T-cell (primary cell): Measurements from ENCODE around the gene TOP2B. TPM values are rescaled to one million over a fixed set of nuclear protein-coding genes. Genes with fewer than 3 reads are reported as not detected.

Experiments used
- ATAC-seq, 4 experiments: fragments of 200-7000 bp in 3 of 4; fragments of 150-1000 bp in 1 of 4; cut with Tn5 transposase; replicated peaks in 1 of 4; 1 replicate in 3 of 4; 2 replicates in 1 of 4; pipeline ENCODE4 v1.10.0; 2021; ENCODE audit warnings: moderate library complexity in 3 of 4, mild to moderate bottlenecking in 2 of 4, moderate number of reproducible peaks in 1 of 4
- CTCF ChIA-PET, 2 donors: fragments of 300-600 bp; sonication (Branson Sonifier 250); formaldehyde crosslinking; loops; one replicate each; lab custom pipeline; 2022; ENCODE audit warnings: antibody characterized with exemption in 2 of 2; lab: Charles Lee
- POLR2A ChIA-PET, 2 donors: fragments of 300-600 bp; sonication (Branson Sonifier 250); formaldehyde crosslinking; loops; one replicate each; lab custom pipeline; 2022; ENCODE audit warnings: antibody characterized with exemption in 2 of 2; lab: Charles Lee
- DNase-seq, 35 experiments: peaks; one replicate each; pipeline versions ENCODE4 v3.0.0 to v3.0.0-alpha.2; 2013 to 2023
- H3K27ac ChIP-seq: one replicate; pipeline ENCODE4 v1.5.1; 2013; ENCODE audit warnings: low read length
- H3K27me3 ChIP-seq, 2 experiments: replicated peaks in 1 of 2; 1 replicate in 1 of 2; 2 replicates in 1 of 2; pipeline versions ENCODE4 v1.6.1 to v1.7.0; 2013; ENCODE audit warnings: low read length in 1 of 2, mixed read lengths in 1 of 2; ENCODE audit not compliant: control insufficient read depth in 2 of 2, insufficient read depth in 2 of 2; ENCODE audit errors: extremely low read depth in 1 of 2
- H3K36me3 ChIP-seq, 2 donors: 1 replicate in 1 of 2; 2 replicates in 1 of 2; pipeline versions ENCODE4 v1.6.1 to v1.7.0; 2013; ENCODE audit warnings: low read length in 1 of 2; ENCODE audit not compliant: control insufficient read depth in 2 of 2, insufficient read depth in 1 of 2; ENCODE audit errors: extremely low read depth in 1 of 2
- H3K4me1 ChIP-seq, 2 experiments: 1 replicate in 1 of 2; 2 replicates in 1 of 2; pipeline versions ENCODE4 v1.6.1 to v1.7.0; 2013; ENCODE audit warnings: low read length in 2 of 2, mixed read lengths in 1 of 2; ENCODE audit not compliant: insufficient read depth in 2 of 2, control insufficient read depth in 1 of 2; ENCODE audit errors: extremely low read depth in 1 of 2
- H3K4me3 ChIP-seq, 2 donors: 1 replicate in 1 of 2; 2 replicates in 1 of 2; pipeline versions ENCODE4 v1.5.1 to v1.7.0; 2013; ENCODE audit warnings: mild to moderate bottlenecking in 2 of 2, low read length in 1 of 2, moderate library complexity in 1 of 2; ENCODE audit not compliant: control insufficient read depth in 1 of 2; ENCODE audit errors: extremely low read depth in 1 of 2
- H3K9me3 ChIP-seq: 2 replicates; pipeline ENCODE4 v1.7.0; 2013
- H3K27ac Mint-ChIP-seq, 2 donors: one replicate each; pipeline ENCODE4 v1.8.0; 2020 to 2021; ENCODE audit warnings: mild to moderate bottlenecking in 2 of 2, mixed read lengths in 2 of 2
- H3K27me3 Mint-ChIP-seq, 2 donors: one replicate each; pipeline ENCODE4 v1.8.0; 2021 to 2022; ENCODE audit warnings: mixed read lengths in 2 of 2
- H3K36me3 Mint-ChIP-seq: one replicate; pipeline ENCODE4 v1.8.0; 2021; ENCODE audit warnings: mixed read lengths
- H3K4me1 Mint-ChIP-seq, 3 donors: one replicate each; pipeline ENCODE4 v1.8.0; 2020 to 2022; ENCODE audit warnings: mixed read lengths in 3 of 3, mild to moderate bottlenecking in 1 of 3
- H3K4me3 Mint-ChIP-seq, 3 donors: one replicate each; pipeline ENCODE4 v1.8.0; 2020 to 2022; ENCODE audit warnings: mild to moderate bottlenecking in 3 of 3, mixed read lengths in 3 of 3, moderate library complexity in 3 of 3
- H3K9me3 Mint-ChIP-seq, 3 donors: one replicate each; pipeline ENCODE4 v1.8.0; 2020 to 2022; ENCODE audit warnings: mixed read lengths in 3 of 3
- WGBS: methylation state at CpG from one replicate; pipeline ENCODE4 v1.1.5; 2013; ENCODE audit warnings: missing lambda C conversion rate; ENCODE audit not compliant: insufficient coverage; 5-methylcytosine and 5-hydroxymethylcytosine counted together
- total RNA-seq, 35 experiments: library from RNA in 6 of 35; stranded (reverse) in 6 of 35; fragments of 120-200 nt in 1 of 35; gene quantifications; one replicate each; pipeline versions ENCODE4 v1.2.1 to v1.2.4 and lab custom pipeline; 2013 to 2026

TOP2B gene
- total RNA-seq, 5 donors from 2014 or later (not counting 1 experiment from before 2014, with no cell fraction given): 121 to 138 (median 130) TPM

DNA sequence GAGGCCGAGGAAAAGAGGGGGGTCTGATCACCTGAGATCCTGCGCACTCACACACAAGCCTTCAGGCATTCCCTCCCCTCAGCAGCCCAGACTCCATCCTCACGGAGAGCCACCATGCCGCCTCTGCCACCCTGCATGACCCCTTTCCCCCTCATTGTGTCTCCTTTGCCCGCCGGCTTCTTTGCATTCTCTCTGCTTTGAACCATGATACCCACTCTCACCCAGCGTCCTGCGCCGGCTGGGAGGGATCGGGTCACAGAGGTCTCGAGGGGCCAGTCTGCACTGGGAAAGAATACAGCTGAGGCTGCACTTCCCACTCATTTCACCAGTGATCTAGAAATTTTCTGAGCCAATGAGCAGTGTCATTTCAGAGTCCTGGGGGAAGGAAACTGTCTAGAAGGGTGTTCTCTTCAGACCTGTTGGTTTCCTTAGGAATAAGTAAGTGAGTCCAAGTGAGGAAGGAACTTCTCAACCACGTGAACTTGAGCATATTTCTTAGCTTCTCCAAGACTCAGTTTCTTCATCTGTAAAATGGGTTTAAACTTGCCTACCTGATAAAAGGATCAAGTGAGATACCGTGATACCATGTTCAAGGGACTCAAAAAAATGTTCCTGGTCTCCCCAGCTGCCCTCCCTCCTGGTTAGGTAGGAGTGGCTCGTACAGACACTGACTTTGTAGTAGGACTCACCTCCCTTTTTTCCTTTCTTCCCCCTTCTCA lies 96.7 kb downstream of the TOP2B start:
- Mint-ChIP-seq H3K9me3 (no peaks in the 10 kb centered on the region), H3K4me1 (no peaks in the 10 kb centered on the region), H3K27me3 (peaks cover 2 to 15% of the 10 kb centered on the region in 2 donors), H3K4me3 (no peak overlapping the region), H3K36me3 (no peaks in the 10 kb centered on the region), H3K27ac (no peak overlapping the region)
- ChIA-PET CTCF (no interaction called here), POLR2A (no interaction called here)
- Histone ChIP-seq H3K4me1 (no peaks in the 10 kb centered on the region), H3K4me3 (no peak overlapping the region), H3K27me3 (no peaks in the 10 kb centered on the region), H3K9me3 (no peaks in the 10 kb centered on the region), H3K27ac (no peak overlapping the region), H3K36me3 (no peaks in the 10 kb centered on the region)
- DNase-seq (no peak), ATAC-seq (no peak)
- WGBS: 94% methylated on average over 2 of the region's 14 CpGs

- 90% methylated on average over 4 of the region's 10 CpGs for WGBS
- Mint-ChIP-seq H3K4me3 (no peak overlapping the region), H3K27ac (no peak overlapping the region), H3K9me3 (no peaks in the 10 kb centered on the region), H3K4me1 (no peaks in the 10 kb centered on the region), H3K27me3 (peaks cover 2 to 15% of the 10 kb centered on the region in 2 donors), H3K36me3 (no peaks in the 10 kb centered on the region)
- no peak for ATAC-seq
- H3K4me3 ChIP-seq: no peak overlapping the region
- DNase-seq: no peak
- no peaks in the 10 kb centered on the region for H3K4me1 ChIP-seq
- H3K27ac ChIP-seq: no peak overlapping the region
- H3K9me3 ChIP-seq: no peaks in the 10 kb centered on the region
- H3K36me3 ChIP-seq: no peaks in the 10 kb centered on the region
- no peaks in the 10 kb centered on the region for H3K27me3 ChIP-seq
- ChIA-PET POLR2A (no interaction called here), CTCF (no interaction called here)
Measured at GRCh38 chr3:25567388-25567787, 97.3 kb downstream of the TOP2B start.

DNA sequence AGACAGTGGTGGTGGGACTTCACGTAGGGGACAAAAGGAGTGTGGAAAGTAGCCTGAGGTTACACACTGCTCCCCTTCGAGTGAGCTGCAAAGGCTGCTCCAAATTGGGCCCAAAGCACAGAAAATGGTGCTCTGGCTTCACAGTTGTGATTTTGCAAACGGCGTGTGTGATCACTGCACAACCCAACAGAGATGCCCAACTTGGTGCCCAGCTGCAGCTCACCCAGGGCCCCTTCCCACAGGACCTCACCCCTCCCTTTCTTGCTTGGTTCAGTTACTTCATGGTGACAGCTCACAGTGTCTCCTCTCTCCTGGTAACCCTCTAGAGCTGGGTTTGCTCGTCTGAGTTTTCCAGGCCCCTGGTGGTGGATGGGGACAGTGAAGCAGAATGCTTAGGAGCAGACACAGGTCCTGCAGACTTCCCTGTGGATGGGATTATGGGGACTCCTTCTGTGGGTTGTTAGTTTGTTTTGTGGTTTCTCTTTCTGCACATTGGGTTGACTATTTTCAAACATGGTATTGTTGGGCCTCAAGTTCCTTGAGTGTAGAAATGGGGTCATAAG lies 98.3 kb downstream of the TOP2B start:
- Mint-ChIP-seq H3K27me3 (peaks cover 2 to 15% of the 10 kb centered on the region in 2 donors), H3K9me3 (no peaks in the 10 kb centered on the region), H3K4me3 (no peak overlapping the region), H3K36me3 (no peaks in the 10 kb centered on the region), H3K4me1 (no peaks in the 10 kb centered on the region), H3K27ac (no peak overlapping the region)
- CTCF ChIA-PET: no interaction called here
- Histone ChIP-seq H3K27ac (no peak overlapping the region), H3K36me3 (no peaks in the 10 kb centered on the region), H3K27me3 (no peaks in the 10 kb centered on the region), H3K4me1 (no peaks in the 10 kb centered on the region), H3K4me3 (no peak overlapping the region), H3K9me3 (no peaks in the 10 kb centered on the region)
- 71% methylated on average over 5 of the region's 5 CpGs for whole genome bisulfite sequencing
- DNase-seq (no peak), ATAC-seq (no peak)
- POLR2A ChIA-PET: no interaction called here

GRCh38 chr3:25565807-25566206 lies 98.9 kb downstream of the TOP2B start:
- Histone ChIP-seq H3K36me3 (no peaks in the 10 kb centered on the region), H3K27me3 (no peaks in the 10 kb centered on the region), H3K9me3 (no peaks in the 10 kb centered on the region), H3K4me3 (no peak overlapping the region), H3K4me1 (no peaks in the 10 kb centered on the region), H3K27ac (no peak overlapping the region)
- no peak for DNase-seq
- peaks cover 2 to 15% of the 10 kb centered on the region in 2 donors for H3K27me3 Mint-ChIP-seq
- CTCF ChIA-PET: no interaction called here
- no peaks in the 10 kb centered on the region for H3K9me3 Mint-ChIP-seq
- POLR2A ChIA-PET: no interaction called here
- no peak overlapping the region for H3K4me3 Mint-ChIP-seq
- no peak for ATAC-seq
- WGBS: 63% methylated on average over 4 of the region's 7 CpGs
- no peaks in the 10 kb centered on the region for H3K4me1 Mint-ChIP-seq
- H3K27ac Mint-ChIP-seq: no peak overlapping the region
- H3K36me3 Mint-ChIP-seq: no peaks in the 10 kb centered on the region

- ChIA-PET CTCF (no interaction called here), POLR2A (no interaction called here)
- Mint-ChIP-seq H3K4me3 (no peak overlapping the region), H3K4me1 (no peaks in the 10 kb centered on the region), H3K27me3 (peaks cover 0 to 9% of the 10 kb centered on the region in 2 donors), H3K27ac (no peak overlapping the region), H3K9me3 (no peaks in the 10 kb centered on the region), H3K36me3 (no peaks in the 10 kb centered on the region)
- ATAC-seq (no peak), DNase-seq (no peak)
- Histone ChIP-seq H3K4me3 (no peak overlapping the region), H3K36me3 (no peaks in the 10 kb centered on the region), H3K27ac (no peak overlapping the region), H3K4me1 (no peaks in the 10 kb centered on the region), H3K9me3 (no peaks in the 10 kb centered on the region), H3K27me3 (no peaks in the 10 kb centered on the region)
- WGBS: no CpG with 5 or more reads among the region's 4 CpGs
Measured at GRCh38 chr3:25564075-25564474, 100.6 kb downstream of the TOP2B start.

GRCh38 chr3:25563601-25564000 lies 101.1 kb downstream of the TOP2B start:
- Mint-ChIP-seq H3K27me3 (peaks cover 0 to 7% of the 10 kb centered on the region in 2 donors), H3K4me1 (no peaks in the 10 kb centered on the region), H3K4me3 (no peak overlapping the region), H3K9me3 (no peaks in the 10 kb centered on the region), H3K27ac (no peak overlapping the region), H3K36me3 (no peaks in the 10 kb centered on the region)
- H3K27ac ChIP-seq: no peak overlapping the region
- H3K36me3 ChIP-seq: no peaks in the 10 kb centered on the region
- no peaks in the 10 kb centered on the region for H3K27me3 ChIP-seq
- POLR2A ChIA-PET: interaction anchor here in 1 of 2 donors (0.6 kb wide), 1 partner anchor 13 kb away, joined by 3 read pairs; no protein-coding TSS in a partner anchor
- WGBS: no CpG with 5 or more reads among the region's 1 CpG
- no peak for DNase-seq
- no peak for ATAC-seq
- CTCF ChIA-PET: no interaction called here
- H3K4me1 ChIP-seq: no peaks in the 10 kb centered on the region
- no peak overlapping the region for H3K4me3 ChIP-seq
- no peaks in the 10 kb centered on the region for H3K9me3 ChIP-seq
